GM23338 (cell line): ENCODE results near the gene TTPAL. TPM values are rescaled to one million over a fixed set of nuclear protein-coding genes. Genes with fewer than 3 reads are reported as not detected.

Source experiments
- ATAC-seq: fragments of 200-7000 bp; cut with Tn5 transposase; 3 replicates; pipeline ENCODE4 v1.9.1; 2020
- DNase-seq: peaks from one replicate; pipeline ENCODE4 v3.0.0-alpha.2; 2015; ENCODE audit warnings: low spot score
- H2AFZ ChIP-seq: fragments of 200-600 bp; sonication (generic); 2 replicates; pipeline ENCODE4 v1.8.0; 2016; ENCODE audit warnings: antibody characterized with exemption, mild to moderate bottlenecking, moderate library complexity
- H3F3A ChIP-seq: fragments of 200-600 bp; sonication (generic); replicated peaks from 2 replicates; pipeline ENCODE4 v1.8.0; 2017; ENCODE audit warnings: antibody characterized with exemption, mixed run types, low read depth
- H3K27ac ChIP-seq: fragments of 200-600 bp; sonication (generic); 2 replicates; pipeline ENCODE4 v1.6.1; 2016; ENCODE audit warnings: low read depth
- H3K27me3 ChIP-seq: fragments of 200-600 bp; sonication (generic); 2 replicates; pipeline ENCODE4 v1.8.0; 2016; ENCODE audit warnings: mild to moderate bottlenecking, mixed run types, moderate library complexity; ENCODE audit not compliant: insufficient read depth
- H3K36me3 ChIP-seq: fragments of 200-600 bp; sonication (generic); 2 replicates; pipeline ENCODE4 v1.8.0; 2016; ENCODE audit warnings: mild to moderate bottlenecking; ENCODE audit not compliant: insufficient read depth
- H3K4me1 ChIP-seq: fragments of 200-600 bp; sonication (generic); 2 replicates; pipeline ENCODE4 v1.8.0; 2016; ENCODE audit warnings: mild to moderate bottlenecking, moderate library complexity; ENCODE audit not compliant: insufficient read depth
- H3K4me2 ChIP-seq: fragments of 200-600 bp; sonication (generic); 2 replicates; pipeline ENCODE4 v1.7.1; 2017; ENCODE audit warnings: mixed run types
- H3K4me3 ChIP-seq: fragments of 200-600 bp; sonication (generic); 2 replicates; pipeline ENCODE4 v1.6.1; 2016; ENCODE audit warnings: mixed run types
- H3K79me2 ChIP-seq: fragments of 200-600 bp; sonication (generic); replicated peaks from 2 replicates; pipeline ENCODE4 v1.8.0; 2017; ENCODE audit warnings: mild to moderate bottlenecking; ENCODE audit not compliant: insufficient read depth
- H3K9me2 ChIP-seq: fragments of 200-600 bp; sonication (generic); 2 replicates; pipeline ENCODE4 v1.8.0; 2017; ENCODE audit not compliant: insufficient read depth
- H4K20me1 ChIP-seq: fragments of 200-600 bp; sonication (generic); replicated peaks from 2 replicates; pipeline ENCODE4 v1.8.0; 2017; ENCODE audit warnings: mild to moderate bottlenecking; ENCODE audit not compliant: insufficient read depth
- H3K27ac Mint-ChIP-seq: 2 replicates; pipeline ENCODE4 v1.8.0; 2020; ENCODE audit warnings: inconsistent platforms, mild to moderate bottlenecking, moderate library complexity, mixed read lengths
- H3K27me3 Mint-ChIP-seq: 3 replicates; pipeline ENCODE4 v1.8.0; 2022; ENCODE audit warnings: low read depth, mild to moderate bottlenecking, moderate library complexity, mixed read lengths, inconsistent platforms; ENCODE audit not compliant: insufficient read depth, poor library complexity
- H3K36me3 Mint-ChIP-seq: 3 replicates; pipeline ENCODE4 v1.8.0; 2021; ENCODE audit warnings: low read depth, mild to moderate bottlenecking, inconsistent platforms, moderate library complexity, mixed read lengths
- H3K4me1 Mint-ChIP-seq: 3 replicates; pipeline ENCODE4 v1.8.0; 2020; ENCODE audit warnings: mild to moderate bottlenecking, inconsistent platforms, mixed read lengths
- H3K4me3 Mint-ChIP-seq: 3 replicates; pipeline ENCODE4 v1.8.0; 2021; ENCODE audit warnings: moderate library complexity, mild to moderate bottlenecking, inconsistent platforms, mixed read lengths
- H3K9me3 Mint-ChIP-seq: 3 replicates; pipeline ENCODE4 v1.8.0; 2020; ENCODE audit warnings: moderate library complexity, mild to moderate bottlenecking, inconsistent platforms, mixed read lengths
- CREB1 ChIP-seq: fragments of 250-450 bp; sonication (Bioruptor Pico); IDR thresholded peaks from 2 replicates; pipeline ENCODE4 v1.5.0; 2020; ENCODE audit warnings: low read depth, mild to moderate bottlenecking, moderate library complexity
- CTCF ChIP-seq, 2 experiments: fragments of 200-600 bp in 1 of 2; sonication (generic) in 1 of 2; conservative IDR thresholded peaks; 2 replicates each; pipeline versions ENCODE4 v1.5.1 to v1.6.1; 2016 to 2017; ENCODE audit warnings: antibody characterized with exemption in 2 of 2, low read depth in 2 of 2, mild to moderate bottlenecking in 2 of 2, moderate library complexity in 1 of 2
- ETS1 ChIP-seq: IDR thresholded peaks from 2 replicates; pipeline ENCODE4 v1.6.1; 2016; ENCODE audit warnings: antibody characterized with exemption
- EZH2 ChIP-seq: fragments of 200-600 bp; sonication (generic); IDR thresholded peaks from one replicate; pipeline ENCODE4 v1.8.0; 2017; ENCODE audit warnings: antibody characterized with exemption, mild to moderate bottlenecking, low read depth; ENCODE audit not compliant: unreplicated experiment
- EZH2phosphoT487 ChIP-seq: fragments of 200-600 bp; sonication (generic); IDR thresholded peaks from one replicate; pipeline ENCODE4 v1.8.1; 2018; ENCODE audit warnings: antibody characterized with exemption; ENCODE audit not compliant: unreplicated experiment
- JUNB ChIP-seq: IDR thresholded peaks from one replicate; pipeline ENCODE4 v1.6.1; 2016; ENCODE audit warnings: antibody characterized with exemption; ENCODE audit not compliant: unreplicated experiment
- NANOG ChIP-seq: IDR thresholded peaks from 2 replicates; pipeline ENCODE4 v1.6.1; 2016; ENCODE audit warnings: antibody characterized with exemption, borderline replicate concordance
- POLR2AphosphoS5 ChIP-seq: IDR thresholded peaks from 2 replicates; pipeline ENCODE4 v1.6.1; 2016; ENCODE audit warnings: antibody characterized with exemption, low read depth
- REST ChIP-seq: IDR thresholded peaks from one replicate; pipeline ENCODE4 v1.6.1; 2018; ENCODE audit warnings: antibody characterized with exemption; ENCODE audit not compliant: unreplicated experiment
- STAT1 ChIP-seq: IDR thresholded peaks from one replicate; pipeline ENCODE4 v1.6.1; 2016; ENCODE audit warnings: antibody characterized with exemption; ENCODE audit not compliant: unreplicated experiment
- ZNF114 ChIP-seq: fragments of 250-450 bp; sonication (Bioruptor Pico); IDR thresholded peaks from 2 replicates; pipeline ENCODE4 v1.5.0; 2020; ENCODE audit warnings: mild to moderate bottlenecking, moderate library complexity
- ZNF331 ChIP-seq: fragments of 250-450 bp; sonication (Bioruptor Pico); IDR thresholded peaks from 2 replicates; pipeline ENCODE4 v1.5.0; 2020; ENCODE audit warnings: low read depth, mild to moderate bottlenecking, moderate library complexity
- ZNF462 ChIP-seq: fragments of 250-450 bp; sonication (Bioruptor Pico); IDR thresholded peaks from 2 replicates; pipeline ENCODE4 v1.5.0; 2020; ENCODE audit warnings: mild to moderate bottlenecking, moderate library complexity
- polyA plus RNA-seq: library from polyadenylated mRNA; unstranded; fragments of >200 nt; fragmentation: Nextera tagmentation; extraction: Ambion mirVana; gene quantifications from 2 replicates; pipeline ENCODE4 v1.2.1, GENCODE V29; 2016
- total RNA-seq: library from RNA; depleted of rRNA; stranded (reverse); fragments of >200 nt; shearing (Covaris generic); gene quantifications from 2 replicates; pipeline ENCODE4 v1.2.3, GENCODE V29; 2014

The TTPAL gene
- total and polyA plus RNA-seq, 2 experiments from 2014 or later, result 3.7 to 10.2 TPM

- H3K27ac Mint-ChIP-seq, result peak overlapping the region; percentile 71; the same call in 1 of the 2 replicates
- H3K4me2 ChIP-seq, result no peak overlapping the region
These were observed 47.2 kb downstream of the TTPAL start for GRCh38 chr20:44522841-44523240.

More at GRCh38 chr20:44522841-44523240, 47.2 kb downstream of the TTPAL start:
- Histone ChIP-seq H3F3A (no peaks in the 10 kb centered on the region), H3K9me2 (no peaks in the 10 kb centered on the region), H4K20me1 (peaks cover 10% of the 10 kb centered on the region), H3K27me3 (no peaks in the 10 kb centered on the region), H2AFZ (peak overlapping the region; percentile 69; the same call in 1 of the 2 replicates), H3K4me1 (peaks cover 42% of the 10 kb centered on the region), H3K79me2 (peaks cover 36% of the 10 kb centered on the region), H3K36me3 (no peaks in the 10 kb centered on the region), H3K27ac (no peak overlapping the region), H3K4me3 (no peak overlapping the region)
- TF ChIP-seq EZH2phosphoT487 (no peak), ZNF114 (CRISPR knock-in tag) (no peak), POLR2AphosphoS5 (no peak), EZH2 (no peak), STAT1 (no peak), ETS1 (no peak), ZNF462 (no peak), CREB1 (CRISPR knock-in tag) (no peak), NANOG (no peak), JUNB (no peak), CTCF (conservative IDR thresholded peaks at IDR 0.05; ENCODE audit: low read depth in 2 of 2) (no peak), ZNF331 (CRISPR knock-in tag) (no peak), REST (no peak)
- Mint-ChIP-seq H3K4me3 (peak overlapping the region; percentile 83), H3K27me3 (no peaks in the 10 kb centered on the region), H3K9me3 (no peaks in the 10 kb centered on the region), H3K36me3 (no peaks in the 10 kb centered on the region; the same call in 2 of the 3 replicates), H3K4me1 (peaks cover 27% of the 10 kb centered on the region)
- ATAC-seq, result no peak
- no peak for DNase-seq
